B cell (primary cell): ENCODE measurements around the gene NPHS1.

Experiments used
- CTCF ChIP-seq: fragments of 200-600 bp; IDR thresholded peaks from one replicate; pipeline ENCODE4 v1.8.0; 2022; ENCODE audit warnings: antibody characterized with exemption, mild to moderate bottlenecking
- EZH2 ChIP-seq: IDR thresholded peaks from 2 replicates; pipeline ENCODE4 v1.6.1; 2012; ENCODE audit warnings: borderline replicate concordance, low read depth, mild to moderate bottlenecking, moderate library complexity, low read length; ENCODE audit not compliant: insufficient read depth, poor library complexity, severe bottlenecking

- no peak for TF ChIP-seq CTCF
- no peak for TF ChIP-seq EZH2
These were observed 893 bp upstream of the NPHS1 start for GRCh38 chr19:35853038-35853756.
